Neural cell (in vitro differentiated cells): Measurements from ENCODE around the gene COX6B2. TPM values are rescaled to one million over a fixed set of nuclear protein-coding genes. Genes with fewer than 3 reads are reported as not detected.

Experiments
- H2AFZ ChIP-seq: fragments of 200-600, 300-800 bp; sonication (generic), shearing (Covaris generic); 2 replicates; pipeline ENCODE4 v1.6.0; 2014; ENCODE audit warnings: low read depth, mild to moderate bottlenecking, antibody characterized with exemption, low read length, moderate library complexity
- H3F3A ChIP-seq: fragments of 200-600 bp; shearing (Covaris generic); 2 replicates; pipeline ENCODE4 v1.6.1; 2016; ENCODE audit warnings: mild to moderate bottlenecking, moderate library complexity, mixed read lengths, antibody characterized with exemption, low read length; ENCODE audit not compliant: insufficient read depth, poor library complexity, severe bottlenecking
- H3K27ac ChIP-seq: fragments of 200-600, 300-800 bp; sonication (generic), shearing (Covaris generic); 2 replicates; pipeline ENCODE4 v1.5.1; 2014; ENCODE audit warnings: mild to moderate bottlenecking, low read length, moderate library complexity
- H3K27me3 ChIP-seq: fragments of 300-800, 200-600 bp; sonication (generic), shearing (Covaris generic); 2 replicates; pipeline ENCODE4 v1.6.0; 2014; ENCODE audit warnings: mild to moderate bottlenecking, low read depth, low read length, moderate library complexity; ENCODE audit not compliant: insufficient read depth
- H3K36me3 ChIP-seq: fragments of 300-800, 200-600 bp; sonication (generic), shearing (Covaris generic); 2 replicates; pipeline ENCODE4 v1.5.1; 2014; ENCODE audit warnings: mild to moderate bottlenecking, antibody characterized with exemption, low read length, moderate library complexity; ENCODE audit not compliant: insufficient read depth
- H3K4me2 ChIP-seq: fragments of 300-800, 200-600 bp; sonication (generic), shearing (Covaris generic); 2 replicates; pipeline ENCODE4 v1.6.0; 2014; ENCODE audit warnings: mild to moderate bottlenecking, low read length
- H3K4me3 ChIP-seq: fragments of 300-800, 200-600 bp; sonication (generic), shearing (Covaris generic); 2 replicates; pipeline ENCODE4 v1.5.1; 2014; ENCODE audit warnings: mild to moderate bottlenecking, low read length, moderate library complexity
- H3K79me2 ChIP-seq: fragments of 200-600 bp; shearing (Covaris generic); replicated peaks from 2 replicates; pipeline ENCODE4 v1.6.0; 2014; ENCODE audit warnings: mild to moderate bottlenecking, low read length, moderate library complexity; ENCODE audit not compliant: insufficient read depth
- H3K9ac ChIP-seq: fragments of 300-800, 200-600 bp; sonication (generic), shearing (Covaris generic); 2 replicates; pipeline ENCODE4 v1.6.1; 2016; ENCODE audit warnings: mild to moderate bottlenecking, low read length, mixed read lengths
- H3K9me2 ChIP-seq: fragments of 200-600 bp; shearing (Covaris generic); 2 replicates; pipeline ENCODE4 v1.6.1; 2016; ENCODE audit warnings: mild to moderate bottlenecking, low read length, mixed read lengths; ENCODE audit not compliant: insufficient read depth
- H3K9me3 ChIP-seq: fragments of 200-600, 300-800 bp; sonication (generic), shearing (Covaris generic); 2 replicates; pipeline ENCODE4 v1.6.1; 2016; ENCODE audit warnings: mild to moderate bottlenecking, mixed run types, low read length, moderate library complexity, mixed read lengths
- H4K20me1 ChIP-seq: fragments of 200-600 bp; shearing (Covaris generic); 2 replicates; pipeline ENCODE4 v1.6.1; 2016; ENCODE audit warnings: mild to moderate bottlenecking, mixed run types; ENCODE audit not compliant: insufficient read depth
- CTCF ChIP-seq: fragments of 450-650 bp; IDR thresholded peaks from 2 replicates; pipeline ENCODE4 v1.5.1; 2014; ENCODE audit warnings: antibody characterized with exemption, mild to moderate bottlenecking, moderate library complexity; ENCODE audit not compliant: poor library complexity, severe bottlenecking
- EZH2 ChIP-seq: fragments of 200-600, 300-800 bp; shearing (Covaris generic), sonication (generic); IDR thresholded peaks from 2 replicates; pipeline ENCODE4 v1.6.1; 2014; ENCODE audit warnings: antibody characterized with exemption, low read length, borderline replicate concordance, mild to moderate bottlenecking; ENCODE audit not compliant: insufficient read depth, poor library complexity, severe bottlenecking
- MXI1 ChIP-seq: fragments of 450-650 bp; conservative IDR thresholded peaks from 2 replicates; pipeline ENCODE4 v1.6.1; 2014; ENCODE audit warnings: antibody characterized with exemption, mild to moderate bottlenecking; ENCODE audit not compliant: poor library complexity, severe bottlenecking
- RAD21 ChIP-seq: fragments of 450-650 bp; conservative IDR thresholded peaks from 2 replicates; pipeline ENCODE4 v1.6.1; 2014; ENCODE audit warnings: antibody characterized with exemption, mild to moderate bottlenecking, moderate library complexity
- REST ChIP-seq: IDR thresholded peaks from 2 replicates; pipeline ENCODE4 v1.6.1; 2012; ENCODE audit warnings: borderline replicate concordance
- polyA plus RNA-seq: library from polyadenylated mRNA; depleted of rRNA; stranded (reverse); fragments of >200 nt; gene quantifications from 2 replicates; pipeline ENCODE4 v1.2.3, GENCODE V29; 2014

COX6B2 gene
- polyA plus RNA-seq, 1 donor from 2014 or later, result 0.17 TPM

- H3K4me3 ChIP-seq, result no peak overlapping the region
- H3K9me2 ChIP-seq, result no peaks in the 10 kb centered on the region
- H3K9ac ChIP-seq, result no peak overlapping the region
- no peak overlapping the region for H3K4me2 ChIP-seq
- no peaks in the 10 kb centered on the region for H4K20me1 ChIP-seq
- H3K9me3 ChIP-seq, result no peaks in the 10 kb centered on the region
- no peak overlapping the region for H2AFZ ChIP-seq
- H3F3A ChIP-seq, result no peaks in the 10 kb centered on the region
- no peaks in the 10 kb centered on the region for H3K79me2 ChIP-seq
- no peak overlapping the region for H3K27ac ChIP-seq
- TF ChIP-seq MXI1 (no peak), REST (no peak), RAD21 (no peak), CTCF (no peak), EZH2 (no peak)
- H3K36me3 ChIP-seq, result no peaks in the 10 kb centered on the region
- H3K27me3 ChIP-seq, result peaks cover 30% of the 10 kb centered on the region
Observed at GRCh38 chr19:55358493-55358892, 4.0 kb upstream of the COX6B2 start.

- no peaks in the 10 kb centered on the region for H4K20me1 ChIP-seq
- H3K27me3 ChIP-seq, result peaks cover 54% of the 10 kb centered on the region
- no peak overlapping the region for H3K9ac ChIP-seq
- TF ChIP-seq MXI1, result no peak
- TF ChIP-seq EZH2, result no peak
- H3K36me3 ChIP-seq, result no peaks in the 10 kb centered on the region
- H3K4me2 ChIP-seq, result no peak overlapping the region
- H3F3A ChIP-seq, result no peaks in the 10 kb centered on the region
- H3K9me2 ChIP-seq, result no peaks in the 10 kb centered on the region
- no peak overlapping the region for H3K27ac ChIP-seq
- H2AFZ ChIP-seq, result no peak overlapping the region
- no peak overlapping the region for H3K4me3 ChIP-seq
- no peaks in the 10 kb centered on the region for H3K9me3 ChIP-seq
- no peaks in the 10 kb centered on the region for H3K79me2 ChIP-seq
Observed at GRCh38 chr19:55355213-55355821, 798 bp upstream of the COX6B2 start.
